ENCODE results near the gene SMAD6. TPM values are rescaled to one million over a fixed set of nuclear protein-coding genes. Genes with fewer than 3 reads are reported as not detected.

SMAD6 gene
- total and polyA plus RNA-seq, 7 experiments from 2014 or later: 0.27 to 0.76 (median 0.40) TPM; not detected in 2

- Mint-ChIP-seq H3K4me1 (peaks cover 0 to 3% (median 0%) of the 10 kb centered on the region in 7 donors), H3K36me3 (no peaks in the 10 kb centered on the region), H3K9me3 (no peaks in the 10 kb centered on the region), H3K27me3 (peaks cover 0 to 15% (median 3%) of the 10 kb centered on the region in 5 donors), H3K4me3 (no peak overlapping the region), H3K27ac (no peak overlapping the region)
- Histone ChIP-seq H3K4me3 (ENCODE audit: low read length) (no peak overlapping the region), H3K27ac (ENCODE audit: low read depth, low read length) (no peak overlapping the region), H3K27me3 (ENCODE audit: control insufficient read depth in 2 of 2, insufficient read depth in 2 of 2, low read length in 2 of 2) (no peaks in the 10 kb centered on the region), H3K36me3 (ENCODE audit: control insufficient read depth in 2 of 3, insufficient read depth in 3 of 3, low read length in 3 of 3) (no peaks in the 10 kb centered on the region), H3K4me1 (ENCODE audit: control insufficient read depth in 2 of 2, insufficient read depth in 2 of 2, low read length in 2 of 2) (no peaks in the 10 kb centered on the region), H3K9me3 (ENCODE audit: control insufficient read depth in 2 of 3, low read length in 3 of 3) (no peaks in the 10 kb centered on the region)
- POLR2A ChIA-PET: no interaction called here
- DNase-seq (no peak), ATAC-seq (no peak)
- intact Hi-C loops (cut with micrococcal nuclease): no loop called here
- CTCF ChIA-PET: no interaction called here
Observed at GRCh38 chr15:66803749-66804148, 101.7 kb downstream of the SMAD6 start.

- ChIA-PET POLR2A (no interaction called here), CTCF (no interaction called here)
- H3K36me3 ChIP-seq (ENCODE audit: control insufficient read depth in 2 of 3, insufficient read depth in 3 of 3, low read length in 3 of 3): no peaks in the 10 kb centered on the region
Observed at GRCh38 chr15:66805202-66805885, 103.3 kb downstream of the SMAD6 start.

GRCh38 chr15:66808181-66808824, 106.3 kb downstream of the SMAD6 start:
- DNase-seq (no peak), ATAC-seq (no peak)
- Histone ChIP-seq H3K4me1 (ENCODE audit: control insufficient read depth in 2 of 2, insufficient read depth in 2 of 2, low read length in 2 of 2) (no peaks in the 10 kb centered on the region), H3K36me3 (ENCODE audit: control insufficient read depth in 2 of 3, insufficient read depth in 3 of 3, low read length in 3 of 3) (no peaks in the 10 kb centered on the region), H3K27me3 (ENCODE audit: control insufficient read depth in 2 of 2, insufficient read depth in 2 of 2, low read length in 2 of 2) (no peaks in the 10 kb centered on the region), H3K4me3 (ENCODE audit: low read length) (no peak overlapping the region), H3K9me3 (ENCODE audit: control insufficient read depth in 2 of 3, low read length in 3 of 3) (no peaks in the 10 kb centered on the region), H3K27ac (ENCODE audit: low read depth, low read length) (no peak overlapping the region)
- ChIA-PET POLR2A (no interaction called here), CTCF (no interaction called here)
- H3K4me1 Mint-ChIP-seq: no peaks in the 10 kb centered on the region
- no peak overlapping the region for H3K27ac Mint-ChIP-seq
- peaks cover 0 to 8% (median 0%) of the 10 kb centered on the region in 11 donors for H3K9me3 Mint-ChIP-seq
- intact Hi-C loops (cut with micrococcal nuclease): no loop called here
- no peaks in the 10 kb centered on the region for H3K36me3 Mint-ChIP-seq
- no peak overlapping the region for H3K4me3 Mint-ChIP-seq
- H3K27me3 Mint-ChIP-seq: peaks cover 0 to 17% (median 3%) of the 10 kb centered on the region in 5 donors

More at GRCh38 chr15:66805202-66805885, 103.3 kb downstream of the SMAD6 start:
- intact Hi-C loops (cut with micrococcal nuclease): no loop called here
- no peak overlapping the region for H3K27ac ChIP-seq (ENCODE audit: low read depth, low read length)
- no peaks in the 10 kb centered on the region for H3K9me3 ChIP-seq (ENCODE audit: control insufficient read depth in 2 of 3, low read length in 3 of 3)
- ATAC-seq: no peak
- Mint-ChIP-seq H3K9me3 (no peaks in the 10 kb centered on the region), H3K4me1 (peaks cover 0 to 3% (median 0%) of the 10 kb centered on the region in 7 donors), H3K4me3 (no peak overlapping the region), H3K27me3 (peaks cover 0 to 12% (median 3%) of the 10 kb centered on the region in 5 donors), H3K36me3 (no peaks in the 10 kb centered on the region), H3K27ac (no peak overlapping the region)
- H3K4me1 ChIP-seq (ENCODE audit: control insufficient read depth in 2 of 2, insufficient read depth in 2 of 2, low read length in 2 of 2): no peaks in the 10 kb centered on the region
- no peaks in the 10 kb centered on the region for H3K27me3 ChIP-seq (ENCODE audit: control insufficient read depth in 2 of 2, insufficient read depth in 2 of 2, low read length in 2 of 2)
- no peak for DNase-seq
- no peak overlapping the region for H3K4me3 ChIP-seq (ENCODE audit: low read length)

- no peak overlapping the region for H3K27ac ChIP-seq (ENCODE audit: low read depth, low read length)
- H3K36me3 ChIP-seq (ENCODE audit: control insufficient read depth in 2 of 3, insufficient read depth in 3 of 3, low read length in 3 of 3): no peaks in the 10 kb centered on the region
- ChIA-PET CTCF (interaction anchor here (0.6 kb wide), 1 partner anchor 515 kb away, joined by 3 read pairs; no protein-coding TSS in a partner anchor), POLR2A (interaction anchor here (1.0 kb wide), 1 partner anchor 26 kb away, joined by 3 read pairs; no protein-coding TSS in a partner anchor)
- Mint-ChIP-seq H3K36me3 (peaks cover 0 to 5% (median 0%) of the 10 kb centered on the region in 5 donors), H3K9me3 (peaks cover 0 to 11% (median 3%) of the 10 kb centered on the region in 11 donors), H3K27ac (no peak overlapping the region), H3K4me3 (no peak overlapping the region), H3K27me3 (peaks cover 0 to 22% (median 10%) of the 10 kb centered on the region in 5 donors), H3K4me1 (no peaks in the 10 kb centered on the region)
- no peaks in the 10 kb centered on the region for H3K9me3 ChIP-seq (ENCODE audit: control insufficient read depth in 2 of 3, low read length in 3 of 3)
- H3K4me1 ChIP-seq (ENCODE audit: control insufficient read depth in 2 of 2, insufficient read depth in 2 of 2, low read length in 2 of 2): no peaks in the 10 kb centered on the region
- intact Hi-C loops (cut with micrococcal nuclease): no loop called here
- no peaks in the 10 kb centered on the region for H3K27me3 ChIP-seq (ENCODE audit: control insufficient read depth in 2 of 2, insufficient read depth in 2 of 2, low read length in 2 of 2)
- H3K4me3 ChIP-seq (ENCODE audit: low read length): no peak overlapping the region
- ATAC-seq (no peak), DNase-seq (no peak)
Observed at GRCh38 chr15:66809664-66810063, 107.6 kb downstream of the SMAD6 start.

GRCh38 chr15:66815318-66815717, 113.3 kb downstream of the SMAD6 start:
- Mint-ChIP-seq H3K27me3 (peaks cover 0 to 25% (median 10%) of the 10 kb centered on the region in 5 donors), H3K9me3 (peaks cover 0 to 11% (median 3%) of the 10 kb centered on the region in 11 donors), H3K27ac (no peak overlapping the region), H3K4me3 (no peak overlapping the region), H3K36me3 (peaks cover 0 to 5% (median 0%) of the 10 kb centered on the region in 5 donors), H3K4me1 (no peaks in the 10 kb centered on the region)
- Histone ChIP-seq H3K4me3 (ENCODE audit: low read length) (no peak overlapping the region), H3K9me3 (ENCODE audit: control insufficient read depth in 2 of 3, low read length in 3 of 3) (no peaks in the 10 kb centered on the region), H3K4me1 (ENCODE audit: control insufficient read depth in 2 of 2, insufficient read depth in 2 of 2, low read length in 2 of 2) (no peaks in the 10 kb centered on the region), H3K27ac (ENCODE audit: low read depth, low read length) (no peak overlapping the region), H3K36me3 (ENCODE audit: control insufficient read depth in 2 of 3, insufficient read depth in 3 of 3, low read length in 3 of 3) (no peaks in the 10 kb centered on the region), H3K27me3 (ENCODE audit: control insufficient read depth in 2 of 2, insufficient read depth in 2 of 2, low read length in 2 of 2) (peaks cover 0 to 6% of the 10 kb centered on the region in 2 donors)
- ChIA-PET CTCF (no interaction called here), POLR2A (no interaction called here)
- intact Hi-C loops (cut with micrococcal nuclease): no loop called here
- DNase-seq (no peak), ATAC-seq (no peak)

- CTCF ChIA-PET: no interaction called here
- Histone ChIP-seq H3K36me3 (ENCODE audit: control insufficient read depth in 2 of 3, insufficient read depth in 3 of 3, low read length in 3 of 3) (no peaks in the 10 kb centered on the region), H3K4me3 (ENCODE audit: low read length) (no peak overlapping the region), H3K27ac (ENCODE audit: low read depth, low read length) (no peak overlapping the region), H3K9me3 (ENCODE audit: control insufficient read depth in 2 of 3, low read length in 3 of 3) (no peaks in the 10 kb centered on the region), H3K4me1 (ENCODE audit: control insufficient read depth in 2 of 2, insufficient read depth in 2 of 2, low read length in 2 of 2) (no peaks in the 10 kb centered on the region), H3K27me3 (ENCODE audit: control insufficient read depth in 2 of 2, insufficient read depth in 2 of 2, low read length in 2 of 2) (peaks cover 0 to 6% of the 10 kb centered on the region in 2 donors)
- H3K4me3 Mint-ChIP-seq: no peak overlapping the region
- peaks cover 0 to 11% (median 3%) of the 10 kb centered on the region in 11 donors for H3K9me3 Mint-ChIP-seq
- peaks cover 0 to 25% (median 10%) of the 10 kb centered on the region in 5 donors for H3K27me3 Mint-ChIP-seq
- no peak overlapping the region for H3K27ac Mint-ChIP-seq
- DNase-seq: no peak
- no peak for ATAC-seq
- no peaks in the 10 kb centered on the region for H3K4me1 Mint-ChIP-seq
- peaks cover 0 to 5% (median 0%) of the 10 kb centered on the region in 5 donors for H3K36me3 Mint-ChIP-seq
- POLR2A ChIA-PET: no interaction called here
- intact Hi-C loops (cut with micrococcal nuclease): no loop called here
Observed at GRCh38 chr15:66816201-66816600, 114.2 kb downstream of the SMAD6 start.
